HG03378 (cell line): ENCODE results near the gene AGPAT2.

Experiments used
- ATAC-seq: cut with Tn5 transposase; IDR thresholded peaks from one replicate; pipeline ENCODE4 v1.9.1; 2021; ENCODE audit warnings: mild to moderate bottlenecking, moderate library complexity; ENCODE audit not compliant: unreplicated experiment

AGPAT2 gene

DNA sequence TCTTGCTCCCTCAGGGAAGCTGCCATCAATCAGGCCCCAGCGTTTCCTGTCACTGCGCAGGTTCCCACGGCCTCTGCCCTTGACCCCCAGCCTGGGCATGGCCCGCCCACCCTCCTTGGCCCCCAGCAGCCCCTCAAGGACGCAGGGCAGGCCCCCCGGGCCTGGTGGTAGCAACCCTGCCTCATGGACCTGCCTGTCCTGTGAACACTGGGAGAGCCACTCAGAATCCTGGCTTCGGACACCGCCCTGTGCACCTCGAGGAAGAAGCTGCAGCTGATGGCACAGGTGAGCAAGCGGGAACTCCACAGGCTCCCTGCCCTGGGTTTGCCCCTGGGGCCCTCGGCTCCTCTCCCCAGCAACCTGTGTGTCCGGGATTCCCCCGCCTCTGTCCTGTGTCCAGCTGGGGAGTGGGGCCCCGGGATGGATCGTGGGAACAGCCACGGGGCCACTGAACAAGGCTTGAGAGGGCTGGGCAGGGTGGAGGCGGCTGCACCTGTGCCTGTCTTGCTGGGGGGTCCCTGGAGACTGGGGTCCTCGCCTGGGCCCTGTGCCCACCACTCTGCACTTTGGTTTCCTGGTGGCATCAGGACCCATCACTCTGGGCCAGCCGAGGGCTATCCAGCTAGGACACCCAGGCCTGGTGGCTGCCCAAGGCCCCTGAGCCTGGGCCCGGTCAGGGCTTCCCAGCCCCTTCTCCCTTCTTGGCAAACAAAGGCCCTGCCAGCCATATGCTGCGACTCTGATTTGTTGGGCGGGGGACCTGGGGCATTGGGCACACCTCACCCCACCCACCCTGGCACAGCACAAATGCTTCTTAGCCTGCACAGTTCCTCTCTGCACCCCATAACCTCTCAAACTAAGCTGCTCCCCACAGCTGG lies 58.0 kb downstream of the AGPAT2 start:
- no peak for ATAC-seq

DNA sequence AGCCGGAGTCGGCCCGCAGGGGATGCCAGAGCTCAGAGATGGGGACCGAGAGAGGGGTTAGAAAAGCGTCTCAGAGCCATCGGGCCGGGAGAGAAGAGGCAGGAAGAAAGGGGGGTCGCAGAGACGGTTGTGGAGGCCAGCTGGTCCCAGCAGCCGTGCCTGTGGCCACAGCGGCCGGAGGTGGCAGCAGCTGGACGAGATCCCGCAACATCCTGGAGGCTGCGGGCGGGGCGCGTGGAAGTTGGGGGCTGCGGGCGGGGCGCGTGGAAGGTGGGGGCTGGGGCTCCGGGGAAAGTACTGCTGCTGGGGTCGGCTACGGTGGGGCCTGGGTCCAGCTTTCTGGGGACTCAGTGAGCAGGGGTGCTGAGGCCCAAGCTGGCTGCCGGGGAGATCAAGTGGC lies 59.0 kb downstream of the AGPAT2 start:
- ATAC-seq: no peak

- ATAC-seq: no peak
Measured at GRCh38 chr9:136627703-136628102, 59.6 kb downstream of the AGPAT2 start.

DNA sequence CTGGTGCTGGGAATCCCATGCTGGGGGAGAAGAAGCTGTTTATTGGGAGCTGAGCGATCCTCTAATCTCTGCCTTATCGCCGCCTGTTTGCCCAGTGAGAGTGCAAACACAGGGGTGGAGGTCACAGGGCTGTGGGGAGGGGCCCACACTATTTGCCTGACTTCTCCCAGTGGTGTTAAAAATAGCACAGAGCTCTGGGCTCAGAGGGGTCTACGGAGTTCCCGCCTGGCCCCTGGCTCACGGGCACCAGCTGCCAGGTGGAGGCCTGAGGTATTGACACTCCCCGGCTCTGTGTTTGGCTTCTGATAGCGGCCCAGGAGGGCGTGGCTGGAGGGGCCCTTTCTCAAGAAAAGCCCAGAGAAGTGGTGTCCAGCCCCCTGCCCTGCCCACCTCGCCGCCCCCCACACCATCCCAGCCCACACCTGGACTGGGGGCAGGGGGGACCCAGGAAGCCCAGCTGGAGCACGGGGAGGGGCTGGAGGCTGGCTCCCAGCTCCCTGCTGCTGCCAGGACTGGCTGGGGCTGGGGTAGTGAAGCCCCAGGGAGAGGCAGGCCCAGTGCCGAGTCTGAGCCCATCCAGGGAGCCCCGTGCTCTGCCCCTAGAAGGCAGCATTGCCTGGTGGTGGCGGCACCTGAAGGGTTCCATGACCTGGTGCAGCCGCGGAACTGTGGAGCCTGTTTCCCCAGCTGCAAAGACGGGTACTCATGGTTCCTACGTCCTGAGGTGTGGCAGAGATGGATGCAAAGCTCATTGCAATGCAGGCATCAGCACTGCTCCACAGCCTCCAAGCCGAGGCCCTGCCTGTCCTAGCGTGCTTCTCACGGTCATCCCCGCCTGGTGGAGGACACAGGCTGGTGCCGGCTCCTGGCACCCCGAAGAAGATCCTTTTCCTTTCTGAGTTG lies 60.3 kb downstream of the AGPAT2 start:
- ATAC-seq: no peak

- ATAC-seq: no peak
Measured at GRCh38 chr9:136626066-136626725, 61.1 kb downstream of the AGPAT2 start.

GRCh38 chr9:136625101-136626065 lies 61.9 kb downstream of the AGPAT2 start:
- no peak for ATAC-seq

GRCh38 chr9:136624184-136624951 lies 62.9 kb downstream of the AGPAT2 start:
- no peak for ATAC-seq

- ATAC-seq: no peak
Measured at GRCh38 chr9:136623842-136624183, 63.4 kb downstream of the AGPAT2 start.
